ENCODE measurements around the gene HESX1.

HESX1 gene

GRCh38 chr3:57199895-57200297, at the start of gene HESX1:
Gene HESX1, minus strand, starts transcription at chr3:57199978. Its CDS starts 60 bp downstream, at chr3:57199918.
- DNase-seq (ENCODE audit: low spot score): no peak

- DNase-seq (ENCODE audit: low spot score): no peak
Observed at GRCh38 chr3:57244946-57245345, 45.2 kb upstream of the HESX1 start.

GRCh38 chr3:57234613-57235575, 35.1 kb upstream of the HESX1 start:
- DNase-seq (ENCODE audit: low spot score): no peak

GRCh38 chr3:57233799-57234198, 34.0 kb upstream of the HESX1 start:
- DNase-seq (ENCODE audit: low spot score): no peak

- no peak for DNase-seq (ENCODE audit: low spot score)
Observed at GRCh38 chr3:57230006-57230405, 30.2 kb upstream of the HESX1 start.

GRCh38 chr3:57227930-57228751, 28.4 kb upstream of the HESX1 start:
- DNase-seq (ENCODE audit: low spot score): peak; percentile 47

GRCh38 chr3:57227204-57227929, 27.6 kb upstream of the HESX1 start, which contains the start of gene APPL1:
Gene APPL1, plus strand, starts transcription at chr3:57227729. Its CDS starts 155 bp downstream, at chr3:57227884.
- DNase-seq (ENCODE audit: low spot score): peak; percentile 88

- no peak for DNase-seq (ENCODE audit: low spot score)
Observed at GRCh38 chr3:57226176-57226575, 26.4 kb upstream of the HESX1 start.

GRCh38 chr3:57224856-57225255, 25.1 kb upstream of the HESX1 start:
- DNase-seq (ENCODE audit: low spot score): no peak

GRCh38 chr3:57221883-57222282, 22.1 kb upstream of the HESX1 start:
- no peak for DNase-seq (ENCODE audit: low spot score)

- DNase-seq (ENCODE audit: low spot score): no peak
Observed at GRCh38 chr3:57206423-57206822, 6.6 kb upstream of the HESX1 start.

GRCh38 chr3:57194641-57195040, 5.1 kb downstream of the HESX1 start:
- no peak for DNase-seq (ENCODE audit: low spot score)

- no peak for DNase-seq (ENCODE audit: low spot score)
Observed at GRCh38 chr3:57192028-57192427, 7.8 kb downstream of the HESX1 start.

GRCh38 chr3:57184526-57184925, 15.3 kb downstream of the HESX1 start:
- DNase-seq (ENCODE audit: low spot score): no peak

GRCh38 chr3:57179580-57180410, 20.0 kb downstream of the HESX1 start:
- no peak for DNase-seq (ENCODE audit: low spot score)

- DNase-seq (ENCODE audit: low spot score): no peak
Observed at GRCh38 chr3:57176045-57176444, 23.7 kb downstream of the HESX1 start.

GRCh38 chr3:57173687-57174086, 26.1 kb downstream of the HESX1 start:
- DNase-seq (ENCODE audit: low spot score): no peak

- no peak for DNase-seq (ENCODE audit: low spot score)
Observed at GRCh38 chr3:57170946-57171345, 28.8 kb downstream of the HESX1 start.

GRCh38 chr3:57169872-57170623, 29.7 kb downstream of the HESX1 start:
- peak; percentile 75 for DNase-seq (ENCODE audit: low spot score)

- no peak for DNase-seq (ENCODE audit: low spot score)
Observed at GRCh38 chr3:57169108-57169507, 30.7 kb downstream of the HESX1 start.
